ENCODE results near the gene ARSD. TPM values are rescaled to one million over a fixed set of nuclear protein-coding genes. Genes with fewer than 3 reads are reported as not detected.

Gene ARSD
- total and polyA plus RNA-seq, 2 of the 13 experiments (the other 11 are each of a cell fraction or from before 2014, with no cell fraction given): 4.8 to 6.8 TPM

- TF ChIP-seq AKAP8 (CRISPR knock-in tag; IDR thresholded peaks at IDR 0.05) (no peak), ZSCAN29 (CRISPR knock-in tag; conservative IDR thresholded peaks at IDR 0.05) (no peak), CSRNP2 (CRISPR knock-in tag; conservative IDR thresholded peaks at IDR 0.05; ENCODE audit: low read depth) (no peak), SIN3A (IDR thresholded peaks at IDR 0.05; ENCODE audit: borderline replicate concordance, low read depth, low read length) (no peak), ZNF737 (CRISPR knock-in tag; IDR thresholded peaks at IDR 0.05; ENCODE audit: borderline replicate concordance) (no peak), ZMAT3 (CRISPR knock-in tag; conservative IDR thresholded peaks at IDR 0.05) (no peak), XBP1 (CRISPR knock-in tag; IDR thresholded peaks at IDR 0.05) (no peak), KDM2A (CRISPR knock-in tag; IDR thresholded peaks at IDR 0.05; ENCODE audit: borderline replicate concordance, low read depth) (no peak), NR2C2 (CRISPR knock-in tag; IDR thresholded peaks at IDR 0.05; ENCODE audit: borderline replicate concordance) (no peak), SRSF4 (IDR thresholded peaks at IDR 0.05; ENCODE audit: low read depth, low read length, poor library complexity, severe bottlenecking) (no peak), SNAPC5 (CRISPR knock-in tag; IDR thresholded peaks at IDR 0.05; ENCODE audit: borderline replicate concordance) (no peak), ZNF460 (CRISPR knock-in tag; IDR thresholded peaks at IDR 0.05; ENCODE audit: borderline replicate concordance) (no peak), ELK4 (CRISPR knock-in tag; IDR thresholded peaks at IDR 0.05; ENCODE audit: borderline replicate concordance) (no peak), ETV6 (CRISPR knock-in tag; conservative IDR thresholded peaks at IDR 0.05) (no peak), ZFP82 (CRISPR knock-in tag; IDR thresholded peaks at IDR 0.05; ENCODE audit: borderline replicate concordance) (no peak), ZIK1 (CRISPR knock-in tag; IDR thresholded peaks at IDR 0.05; ENCODE audit: borderline replicate concordance, low read depth) (no peak)
Observed at GRCh38 chrX:2870650-2871049, 58.5 kb downstream of the ARSD start (continued).
